ENCODE results near the gene HERPUD1.
"Not testable (repeated sequence)": the region's sequence is repeated elsewhere in the genome, so short reads cannot be mapped to it uniquely, and the experiment has no call there.

HERPUD1 gene

GRCh38 chr16:56983211-56983751 lies 51.3 kb downstream of the HERPUD1 start:
- DNase-seq, result peak; percentile 20

- DNase-seq, result no peak
Observed at GRCh38 chr16:56984639-56985038, 52.7 kb downstream of the HERPUD1 start.

GRCh38 chr16:56985288-56985961 lies 53.5 kb downstream of the HERPUD1 start:
- peak; percentile 59 for DNase-seq

- DNase-seq, result no peak
Observed at GRCh38 chr16:56985962-56986360, 54.0 kb downstream of the HERPUD1 start.

GRCh38 chr16:56986361-56986760 lies 54.4 kb downstream of the HERPUD1 start:
- DNase-seq, result no peak

GRCh38 chr16:56986908-56987307 lies 55.0 kb downstream of the HERPUD1 start:
- not testable (repeated sequence) for DNase-seq

- no peak for DNase-seq
Observed at GRCh38 chr16:56987692-56988091, 55.8 kb downstream of the HERPUD1 start.

GRCh38 chr16:56988161-56988947 lies 56.4 kb downstream of the HERPUD1 start:
- no peak for DNase-seq

GRCh38 chr16:56988948-56989945 lies 57.3 kb downstream of the HERPUD1 start, which contains the start of gene NLRC5:
TSS of gene NLRC5 (plus strand) at chr16:56989557. CDS start at chr16:57020713, 31,156 bp downstream.
- peak; percentile 87 for DNase-seq

GRCh38 chr16:56989988-56990387 lies 58.0 kb downstream of the HERPUD1 start:
- DNase-seq, result no peak

GRCh38 chr16:56990407-56991286 lies 58.7 kb downstream of the HERPUD1 start:
- no peak for DNase-seq

GRCh38 chr16:56992431-56992830 lies 60.5 kb downstream of the HERPUD1 start:
- DNase-seq, result not testable (repeated sequence)

GRCh38 chr16:56993204-56993603 lies 61.3 kb downstream of the HERPUD1 start:
- DNase-seq, result no peak

GRCh38 chr16:56994311-56994710 lies 62.4 kb downstream of the HERPUD1 start:
- peak; percentile 5 for DNase-seq

All from NCI-H2171 treated with DMSO at 0.1 percent for 48 hours (cell line).